Activated T-cell treated with anti-CD3 and anti-CD28 coated beads for 1 hour (primary cell): Measurements from ENCODE around the gene ATP2B2.
A peak's percentile ranks its signal among the peaks of the same experiment; 100 is the strongest.
"Not testable (repeated sequence)": the region's sequence is repeated elsewhere in the genome, so short reads cannot be mapped to it uniquely, and the experiment has no call there.

ENCODE experiments used
- DNase-seq: peaks from one replicate; pipeline ENCODE4 v3.0.0-alpha.2; 2020; ENCODE audit warnings: low read depth

ATP2B2 gene

GRCh38 chr3:10399634-10400033, 105.8 kb downstream of the ATP2B2 start:
- DNase-seq: no peak

- DNase-seq: no peak
Observed at GRCh38 chr3:10398341-10398740, 107.0 kb downstream of the ATP2B2 start.

DNA sequence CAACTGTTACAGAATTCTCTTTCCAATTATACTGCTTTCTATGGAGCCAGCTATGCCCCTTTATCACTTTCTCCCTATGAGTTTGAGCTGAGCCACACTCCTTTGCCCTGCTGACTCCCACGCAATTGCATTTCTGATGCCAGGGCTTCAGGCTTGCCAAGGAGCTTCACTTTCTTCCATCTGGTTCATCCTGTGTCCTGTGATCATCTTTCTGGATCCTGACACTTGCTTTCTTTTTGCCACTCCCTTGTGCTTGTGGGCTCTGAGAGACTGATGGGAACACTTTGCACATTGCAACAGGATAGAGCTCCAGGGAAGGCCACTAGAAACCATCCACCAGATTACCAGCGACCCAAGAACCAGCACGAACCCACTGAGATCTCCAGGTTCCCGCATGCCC, 107.5 kb downstream of the ATP2B2 start:
- DNase-seq: no peak

DNA sequence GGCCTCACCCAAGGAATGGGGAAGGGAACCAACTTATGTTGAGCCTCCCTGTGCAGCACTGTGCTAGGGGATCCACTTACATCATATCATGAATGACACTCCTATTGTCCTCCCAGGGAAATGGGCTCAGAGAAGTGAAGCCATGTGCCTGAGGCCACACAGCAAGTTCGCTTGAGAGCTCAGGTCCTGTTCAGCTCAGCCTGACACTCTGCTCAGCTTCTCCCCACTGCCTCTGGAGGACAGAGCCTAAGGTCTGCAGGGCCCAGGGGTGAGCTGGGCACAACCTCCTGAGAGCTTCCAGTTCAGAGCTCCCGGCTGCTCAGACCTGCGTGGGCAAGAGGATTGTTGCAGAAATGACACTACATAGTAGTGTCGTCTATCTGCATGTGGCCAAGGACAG, 108.5 kb downstream of the ATP2B2 start:
- no peak for DNase-seq

GRCh38 chr3:10396083-10396482, 109.3 kb downstream of the ATP2B2 start:
- no peak for DNase-seq

DNA sequence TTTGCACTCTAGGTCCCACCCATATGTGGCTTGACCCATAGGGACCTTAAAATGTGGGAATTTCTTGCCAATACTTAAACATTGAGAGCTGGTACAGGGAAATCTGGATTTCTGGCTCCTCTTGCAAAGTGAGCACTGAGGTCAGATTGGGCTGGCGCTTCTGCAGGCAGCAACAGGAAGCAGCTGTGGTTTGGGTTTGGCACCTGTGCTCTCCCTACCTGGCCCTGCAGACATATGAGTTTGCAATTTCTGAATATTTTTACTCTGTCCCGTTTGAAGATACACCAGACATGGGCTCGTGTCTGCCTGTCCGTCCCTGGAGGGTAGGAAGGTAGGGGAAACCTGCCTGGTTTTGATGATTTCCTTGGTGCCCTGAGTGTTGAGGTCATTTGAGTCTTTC, 109.7 kb downstream of the ATP2B2 start:
- peak; percentile 11 for DNase-seq

DNA sequence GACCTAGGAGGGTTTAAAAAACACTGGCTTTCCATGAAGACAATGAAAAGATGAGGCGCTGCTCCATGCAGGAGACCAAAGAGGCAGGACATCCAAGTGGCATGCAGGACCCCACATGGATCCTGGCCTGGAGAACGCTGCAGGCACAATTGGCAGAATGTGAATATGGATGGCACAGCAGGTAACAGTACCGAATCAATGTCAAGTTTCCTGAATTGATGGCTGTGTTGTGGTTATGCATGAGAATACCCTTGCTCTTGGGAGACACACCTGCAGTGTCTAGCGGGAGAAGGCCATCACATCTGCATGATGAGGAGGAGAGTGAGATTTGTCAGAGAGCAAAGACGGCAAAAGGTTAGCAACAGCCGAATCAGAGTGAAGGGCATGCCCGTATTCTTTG, 110.2 kb downstream of the ATP2B2 start:
- DNase-seq: no peak

DNA sequence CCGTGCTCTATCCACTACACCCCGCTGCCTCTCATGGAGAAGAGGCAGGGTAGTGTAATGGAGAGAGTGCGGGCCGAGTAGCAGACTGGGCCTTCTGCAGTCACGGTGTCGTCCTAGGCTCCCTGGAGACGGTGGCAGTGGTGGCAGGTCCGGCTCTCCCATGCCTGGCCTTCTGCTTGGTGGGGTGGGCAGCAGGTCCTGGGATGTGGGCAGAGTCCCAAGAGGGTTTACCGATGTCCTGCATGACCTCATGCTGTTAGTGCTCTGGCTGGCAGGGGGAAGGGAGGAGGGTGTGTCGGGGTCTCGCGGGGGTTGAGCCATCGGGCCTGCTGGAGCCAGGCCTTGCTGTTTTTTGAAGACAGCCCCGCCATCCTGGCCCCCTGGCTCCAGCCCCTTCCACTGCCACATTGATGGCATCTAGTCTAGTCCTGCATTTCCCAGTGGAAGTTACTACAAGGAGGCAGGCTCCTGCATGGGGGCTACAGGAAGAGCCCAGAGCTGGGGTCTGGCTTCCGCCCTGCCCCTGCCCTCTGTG, 110.8 kb downstream of the ATP2B2 start:
- DNase-seq: no peak

DNA sequence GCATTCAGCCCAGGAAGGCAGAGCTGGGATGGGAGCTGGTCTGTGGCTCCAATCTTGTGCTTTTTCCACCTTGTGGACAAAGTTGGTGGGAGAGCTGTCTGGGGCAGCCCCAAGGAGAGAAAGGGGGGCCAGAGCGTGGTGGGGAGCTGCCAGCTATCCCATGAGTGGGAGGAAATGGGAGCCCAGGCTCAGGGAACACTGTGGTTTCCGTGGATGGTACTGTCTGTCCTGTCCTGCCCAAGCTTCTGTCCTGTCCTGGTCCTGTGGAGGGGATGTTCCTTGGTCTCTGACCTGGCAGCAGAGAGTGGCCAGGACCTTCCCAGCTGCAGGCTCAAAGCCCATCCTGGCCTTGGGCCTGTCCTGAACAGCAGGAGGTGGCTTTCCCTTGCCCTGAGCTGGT, 111.9 kb downstream of the ATP2B2 start:
- no peak for DNase-seq

DNA sequence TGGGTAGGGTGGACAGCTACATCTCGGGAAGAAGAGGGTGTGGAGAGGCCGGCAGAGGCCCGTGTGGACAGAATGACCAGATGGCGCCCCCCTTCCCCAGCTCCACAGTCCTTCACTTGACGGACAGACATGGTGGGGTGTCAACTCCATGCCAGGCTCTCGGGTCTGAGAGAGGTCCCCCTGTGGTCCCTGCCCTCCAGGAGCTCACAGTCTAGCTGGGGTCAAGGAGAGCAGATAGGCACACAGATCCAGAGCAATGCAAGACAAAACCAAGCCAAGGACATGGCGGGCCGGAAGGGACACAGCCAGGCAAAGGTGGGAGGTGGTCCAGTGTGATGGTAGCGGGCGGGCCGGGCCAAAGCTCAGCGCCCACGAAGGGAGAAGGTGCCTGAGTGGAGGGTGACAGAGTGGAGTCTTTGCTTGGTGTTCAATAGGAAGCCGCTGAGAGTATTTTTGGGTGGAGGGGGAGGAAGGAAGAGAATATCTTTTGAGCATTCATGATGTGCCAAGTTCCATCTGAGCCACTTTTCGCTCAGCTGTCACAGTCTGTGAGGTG, 112.4 kb downstream of the ATP2B2 start:
- no peak for DNase-seq

DNA sequence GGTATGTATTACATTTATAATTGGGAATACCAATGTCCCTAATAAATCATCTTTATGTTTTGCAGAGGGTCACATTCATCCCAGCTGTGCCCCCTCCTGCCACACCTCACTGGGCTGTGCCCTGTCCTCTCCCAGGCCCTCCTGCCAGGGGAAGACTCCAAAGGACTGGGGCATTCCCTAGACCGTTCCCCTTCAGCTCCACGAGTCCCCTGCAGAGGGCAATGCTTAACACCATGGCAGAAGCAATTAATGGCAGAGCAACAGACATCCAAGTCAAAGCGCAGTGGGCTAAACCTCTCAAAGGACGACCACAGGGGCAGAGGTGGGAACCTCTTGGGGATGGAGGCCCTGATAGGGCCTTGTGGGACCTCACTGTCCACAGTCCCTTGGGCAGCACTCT, 113.1 kb downstream of the ATP2B2 start:
- DNase-seq: no peak

GRCh38 chr3:10391391-10391790, 114.0 kb downstream of the ATP2B2 start:
- no peak for DNase-seq

DNA sequence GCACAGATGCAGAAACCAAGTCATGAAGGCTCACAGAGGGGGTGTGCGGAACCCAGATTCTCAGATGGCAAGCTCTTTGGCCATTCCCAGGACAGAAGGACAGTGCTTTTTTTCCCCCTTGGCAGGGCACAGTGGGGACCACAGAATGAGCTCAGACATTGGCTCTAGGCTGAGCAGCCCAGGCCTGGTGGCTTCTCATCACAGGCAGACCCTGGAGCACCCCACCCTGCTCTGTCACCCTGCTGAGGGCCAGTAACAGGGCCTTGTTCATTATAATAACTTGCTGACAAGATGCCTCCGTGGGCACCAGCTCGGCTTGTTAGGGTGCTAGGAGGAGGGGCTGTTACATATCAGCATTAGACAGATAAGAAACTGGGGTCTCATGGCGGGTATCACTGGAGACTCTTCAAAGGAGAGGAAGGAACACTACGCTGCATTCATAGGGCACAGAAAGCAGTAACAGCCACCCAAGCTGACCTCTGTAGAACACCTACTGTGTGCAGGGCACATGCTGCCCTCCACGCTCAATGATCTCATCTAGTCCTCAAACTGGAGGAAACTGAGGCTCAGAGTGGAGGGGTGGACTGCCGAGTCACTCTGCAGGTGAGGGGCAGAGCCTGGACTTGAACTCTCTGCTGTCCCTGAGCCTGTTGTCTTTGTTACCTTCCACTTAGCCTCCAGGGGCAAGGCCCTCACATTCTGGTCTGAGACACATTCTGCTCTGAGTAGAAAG, 114.6 kb downstream of the ATP2B2 start:
- no peak for DNase-seq

GRCh38 chr3:10389995-10390394, 115.4 kb downstream of the ATP2B2 start:
- no peak for DNase-seq

GRCh38 chr3:10389339-10389738, 116.0 kb downstream of the ATP2B2 start:
- DNase-seq: no peak

GRCh38 chr3:10387881-10388609, 117.3 kb downstream of the ATP2B2 start:
- no peak for DNase-seq

DNA sequence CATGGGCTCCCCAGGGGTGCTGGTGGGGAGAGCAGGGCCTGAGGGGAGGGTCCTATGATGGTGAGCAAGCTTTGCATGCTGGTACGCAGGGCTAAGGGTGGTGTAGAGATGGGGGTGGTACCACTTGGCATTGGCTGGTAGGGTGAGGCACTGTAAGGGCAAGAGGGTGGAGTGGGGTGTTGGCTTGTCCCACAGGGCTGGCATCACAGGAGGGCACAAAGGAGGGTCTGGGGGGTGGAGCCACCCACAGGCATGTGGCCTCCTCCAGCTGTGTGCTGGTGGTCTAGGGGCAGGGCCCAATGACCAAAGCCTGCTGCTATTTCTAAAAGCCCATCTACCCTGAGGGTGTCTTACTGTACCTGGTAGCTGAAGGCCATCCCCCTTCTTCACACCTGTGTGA, 119.3 kb downstream of the ATP2B2 start:
- no peak for DNase-seq

- no peak for DNase-seq
Observed at GRCh38 chr3:10384541-10385360, 120.6 kb downstream of the ATP2B2 start.

GRCh38 chr3:10383850-10384248, 121.5 kb downstream of the ATP2B2 start:
- DNase-seq: no peak

DNA sequence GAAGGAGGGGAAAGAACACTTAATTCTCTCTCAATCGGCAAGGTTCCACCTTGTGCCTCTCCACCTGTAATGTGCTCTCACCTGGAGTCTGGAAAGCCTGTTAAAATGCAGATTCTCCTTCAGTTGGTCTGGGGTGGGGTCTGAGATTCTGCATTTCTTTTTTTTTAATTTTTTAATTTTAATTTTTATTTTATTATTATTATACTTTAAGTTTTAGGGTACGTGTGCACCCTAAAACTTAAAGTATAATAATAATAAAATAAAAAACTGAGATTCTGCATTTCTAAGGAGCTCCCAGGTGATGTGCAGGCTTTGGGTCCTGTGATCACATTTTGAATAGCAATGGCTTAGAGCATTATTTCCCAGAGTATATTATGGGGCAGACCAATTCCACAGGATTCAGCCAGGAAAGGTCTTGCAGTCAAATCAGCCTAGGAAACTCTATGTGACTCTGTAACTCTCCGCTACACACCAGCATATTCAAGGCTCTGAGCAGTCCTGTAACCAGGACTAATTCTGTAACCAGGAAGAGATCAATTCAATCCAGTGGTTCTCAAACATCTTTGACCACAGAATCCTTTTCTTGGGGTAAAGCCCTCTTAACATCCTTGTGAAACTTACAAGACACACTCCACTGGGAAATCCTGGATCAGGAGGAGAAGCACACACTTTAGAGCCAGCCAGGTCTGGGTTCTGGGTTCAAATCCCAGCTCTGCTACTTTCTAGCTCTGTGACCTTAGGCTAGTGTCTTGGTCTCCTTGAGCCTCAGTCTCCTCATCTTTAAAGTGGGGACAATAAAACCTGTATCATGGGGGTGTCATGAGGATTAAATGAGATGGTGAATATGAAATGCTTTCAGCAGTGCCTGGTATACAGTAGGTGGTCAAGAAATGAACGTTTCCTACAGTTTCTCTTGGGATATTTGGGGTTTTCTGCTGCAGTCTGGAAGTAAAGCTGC, 122.2 kb downstream of the ATP2B2 start:
- no peak for DNase-seq

GRCh38 chr3:10382445-10382844, 122.9 kb downstream of the ATP2B2 start:
- DNase-seq: not testable (repeated sequence)
